Nephron progenitor cell (in vitro differentiated cells): ENCODE measurements around the gene CCDC183.
"Not testable (repeated sequence)": the region's sequence is repeated elsewhere in the genome, so short reads cannot be mapped to it uniquely, and the experiment has no call there.

Experiments
- DNase-seq: peaks from one replicate; pipeline ENCODE4 v3.0.0; 2021
- H3K27ac Mint-ChIP-seq: 2 replicates; pipeline ENCODE4 v1.8.0; 2021; ENCODE audit warnings: mild to moderate bottlenecking, moderate library complexity, mixed read lengths
- H3K27me3 Mint-ChIP-seq: 2 replicates; pipeline ENCODE4 v1.8.0; 2021; ENCODE audit warnings: mild to moderate bottlenecking, low read depth, mixed read lengths; ENCODE audit not compliant: poor library complexity
- H3K36me3 Mint-ChIP-seq: 2 replicates; pipeline ENCODE4 v1.8.0; 2021; ENCODE audit warnings: low read depth, mixed read lengths
- H3K4me1 Mint-ChIP-seq: 2 replicates; pipeline ENCODE4 v1.8.0; 2021; ENCODE audit warnings: mixed read lengths
- H3K4me3 Mint-ChIP-seq: 2 replicates; pipeline ENCODE4 v1.8.0; 2021; ENCODE audit warnings: mild to moderate bottlenecking, moderate library complexity, mixed read lengths
- H3K9me3 Mint-ChIP-seq: 2 replicates; pipeline ENCODE4 v1.8.0; 2021; ENCODE audit warnings: mild to moderate bottlenecking, moderate library complexity, mixed read lengths
- TF ChIP-seq, protein P1 (sequence below): fragments of 200-600 bp; sonication (generic); IDR thresholded peaks from 2 replicates; pipeline ENCODE4 v1.5.0; 2021; ENCODE audit warnings: antibody characterized with exemption

Gene CCDC183

DNA sequence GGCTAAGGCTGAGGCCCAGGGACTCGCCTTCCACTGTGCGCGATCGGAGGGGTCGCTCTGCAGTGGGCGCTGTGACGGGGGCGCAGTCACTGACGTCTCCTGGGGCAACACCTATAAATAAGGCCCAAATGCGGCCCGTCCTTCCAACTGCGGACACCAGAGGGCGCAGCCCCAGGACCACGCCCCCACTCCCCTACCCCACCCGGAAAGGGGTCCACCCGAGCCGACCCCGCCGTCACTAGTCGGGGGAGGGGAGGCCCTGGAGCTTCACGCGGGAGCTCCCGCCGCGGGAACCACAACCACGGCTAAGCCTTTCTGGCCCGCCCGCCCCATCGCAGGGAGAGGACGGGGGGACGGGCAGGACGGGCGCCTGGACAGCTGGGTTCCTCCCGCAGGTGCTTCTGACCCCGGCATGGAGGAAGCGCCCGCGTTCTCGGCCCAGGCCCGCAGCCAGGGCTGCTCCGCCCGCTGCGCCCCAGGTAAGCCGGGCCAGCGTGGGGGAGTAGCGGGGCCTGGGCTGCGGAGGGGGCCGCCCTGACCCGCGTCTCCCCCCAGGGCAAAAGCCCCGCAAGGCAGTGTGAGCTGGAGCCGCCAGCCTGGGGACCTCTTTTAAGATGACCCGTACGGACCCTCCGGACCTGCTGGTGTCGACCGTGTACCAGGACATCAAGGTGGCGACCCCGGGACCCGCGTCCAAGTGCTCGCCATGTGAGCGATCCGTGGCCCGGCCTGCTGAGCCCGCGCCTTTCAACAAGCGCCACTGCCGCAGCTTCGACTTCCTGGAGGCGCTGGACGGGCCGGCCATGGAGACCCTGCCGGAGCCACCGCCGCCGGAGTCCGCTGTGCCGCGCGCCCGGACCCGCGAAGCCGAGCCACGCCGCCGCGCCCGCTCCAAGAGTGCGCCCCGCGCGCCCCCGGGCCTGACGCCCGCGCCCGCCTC is 47.9 kb downstream of the CCDC183 start:
- H3K4me3 Mint-ChIP-seq, H3K36me3 Mint-ChIP-seq, H3K27me3 Mint-ChIP-seq, H3K9me3 Mint-ChIP-seq, H3K27ac Mint-ChIP-seq: not testable (repeated sequence)
- TF ChIP-seq, protein P1, sequence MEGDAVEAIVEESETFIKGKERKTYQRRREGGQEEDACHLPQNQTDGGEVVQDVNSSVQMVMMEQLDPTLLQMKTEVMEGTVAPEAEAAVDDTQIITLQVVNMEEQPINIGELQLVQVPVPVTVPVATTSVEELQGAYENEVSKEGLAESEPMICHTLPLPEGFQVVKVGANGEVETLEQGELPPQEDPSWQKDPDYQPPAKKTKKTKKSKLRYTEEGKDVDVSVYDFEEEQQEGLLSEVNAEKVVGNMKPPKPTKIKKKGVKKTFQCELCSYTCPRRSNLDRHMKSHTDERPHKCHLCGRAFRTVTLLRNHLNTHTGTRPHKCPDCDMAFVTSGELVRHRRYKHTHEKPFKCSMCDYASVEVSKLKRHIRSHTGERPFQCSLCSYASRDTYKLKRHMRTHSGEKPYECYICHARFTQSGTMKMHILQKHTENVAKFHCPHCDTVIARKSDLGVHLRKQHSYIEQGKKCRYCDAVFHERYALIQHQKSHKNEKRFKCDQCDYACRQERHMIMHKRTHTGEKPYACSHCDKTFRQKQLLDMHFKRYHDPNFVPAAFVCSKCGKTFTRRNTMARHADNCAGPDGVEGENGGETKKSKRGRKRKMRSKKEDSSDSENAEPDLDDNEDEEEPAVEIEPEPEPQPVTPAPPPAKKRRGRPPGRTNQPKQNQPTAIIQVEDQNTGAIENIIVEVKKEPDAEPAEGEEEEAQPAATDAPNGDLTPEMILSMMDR, result peak; percentile 55
- peaks cover 33% of the 10 kb centered on the region for H3K4me1 Mint-ChIP-seq
- DNase-seq, result peak; percentile 77

DNA sequence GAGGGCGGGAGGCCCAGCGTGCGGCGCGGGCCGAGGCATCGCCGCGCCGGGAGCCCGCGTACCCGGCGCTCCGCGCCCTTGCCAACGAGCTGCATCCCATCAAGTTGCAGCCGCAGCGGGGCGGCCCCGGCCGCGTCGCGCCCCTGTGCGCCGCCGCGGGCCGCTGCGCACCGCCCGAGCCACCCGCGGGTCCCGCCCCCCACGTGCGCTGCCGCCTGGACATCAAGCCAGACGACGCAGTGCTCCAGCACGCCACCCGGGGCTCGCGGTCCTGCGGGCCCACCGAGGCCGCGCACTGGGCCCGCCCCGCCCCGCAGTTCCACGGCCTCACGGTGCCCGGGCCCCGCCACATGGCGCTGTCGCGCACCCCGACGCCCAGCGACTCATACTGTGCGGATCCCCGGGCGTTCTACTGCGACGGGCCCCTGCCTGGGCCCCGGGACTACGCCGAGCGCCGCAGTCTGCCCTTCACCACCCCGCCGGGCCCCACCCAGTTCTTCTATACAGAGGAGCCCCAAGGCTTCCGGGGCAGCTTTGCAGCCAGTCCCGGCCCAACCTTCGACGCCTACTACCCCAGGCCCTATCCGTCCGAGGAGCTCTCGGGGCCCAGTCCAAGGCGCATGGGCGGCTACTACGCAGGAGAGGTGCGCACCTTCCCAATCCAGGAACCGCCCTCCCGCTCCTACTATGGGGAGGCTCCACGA is 48.8 kb downstream of the CCDC183 start:
- Mint-ChIP-seq H3K27ac (no peak overlapping the region), H3K9me3 (no peaks in the 10 kb centered on the region), H3K4me3 (no peak overlapping the region), H3K27me3 (peaks cover 9% of the 10 kb centered on the region), H3K36me3 (no peaks in the 10 kb centered on the region), H3K4me1 (peaks cover 28% of the 10 kb centered on the region)
- TF ChIP-seq, protein P1, result no peak
- no peak for DNase-seq

DNA sequence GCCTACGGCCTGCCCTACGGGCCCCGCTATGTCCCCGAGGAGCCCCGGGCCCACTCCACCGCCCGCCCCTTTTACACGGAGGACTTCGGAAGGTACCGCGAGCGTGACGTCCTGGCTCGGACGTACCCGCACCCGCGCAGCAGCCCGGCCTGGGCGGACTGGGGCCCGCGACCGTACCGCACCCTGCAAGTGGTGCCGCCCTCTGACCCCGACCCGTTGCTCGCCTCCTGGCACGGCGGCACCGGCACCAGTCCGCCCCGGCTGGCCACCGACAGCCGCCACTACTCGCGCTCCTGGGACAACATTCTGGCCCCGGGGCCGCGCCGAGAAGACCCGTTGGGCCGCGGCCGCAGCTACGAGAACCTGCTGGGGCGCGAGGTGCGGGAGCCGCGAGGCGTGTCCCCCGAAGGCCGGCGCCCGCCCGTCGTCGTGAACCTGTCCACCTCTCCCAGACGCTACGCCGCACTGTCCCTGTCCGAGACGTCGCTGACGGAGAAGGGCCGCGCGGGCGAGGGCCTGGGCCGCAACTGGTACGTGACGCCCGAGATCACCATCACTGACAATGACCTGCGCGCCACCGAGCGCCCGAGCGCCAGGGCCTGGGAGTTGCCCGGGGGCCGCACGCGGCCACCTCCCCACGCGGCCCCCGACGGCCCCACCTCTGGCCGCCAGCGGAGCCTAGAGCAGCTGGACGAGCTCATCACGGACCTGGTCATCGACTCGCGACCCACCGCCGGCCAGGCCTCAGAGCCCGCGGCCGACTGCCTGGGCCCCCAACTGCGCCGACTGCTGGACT is 49.5 kb downstream of the CCDC183 start:
- H3K4me1 Mint-ChIP-seq, result peaks cover 26% of the 10 kb centered on the region
- no peak overlapping the region for H3K4me3 Mint-ChIP-seq
- TF ChIP-seq, protein P1, result no peak
- peaks cover 9% of the 10 kb centered on the region for H3K27me3 Mint-ChIP-seq
- H3K9me3 Mint-ChIP-seq, result no peaks in the 10 kb centered on the region
- no peak for DNase-seq
- no peak overlapping the region for H3K27ac Mint-ChIP-seq
- no peaks in the 10 kb centered on the region for H3K36me3 Mint-ChIP-seq

DNA sequence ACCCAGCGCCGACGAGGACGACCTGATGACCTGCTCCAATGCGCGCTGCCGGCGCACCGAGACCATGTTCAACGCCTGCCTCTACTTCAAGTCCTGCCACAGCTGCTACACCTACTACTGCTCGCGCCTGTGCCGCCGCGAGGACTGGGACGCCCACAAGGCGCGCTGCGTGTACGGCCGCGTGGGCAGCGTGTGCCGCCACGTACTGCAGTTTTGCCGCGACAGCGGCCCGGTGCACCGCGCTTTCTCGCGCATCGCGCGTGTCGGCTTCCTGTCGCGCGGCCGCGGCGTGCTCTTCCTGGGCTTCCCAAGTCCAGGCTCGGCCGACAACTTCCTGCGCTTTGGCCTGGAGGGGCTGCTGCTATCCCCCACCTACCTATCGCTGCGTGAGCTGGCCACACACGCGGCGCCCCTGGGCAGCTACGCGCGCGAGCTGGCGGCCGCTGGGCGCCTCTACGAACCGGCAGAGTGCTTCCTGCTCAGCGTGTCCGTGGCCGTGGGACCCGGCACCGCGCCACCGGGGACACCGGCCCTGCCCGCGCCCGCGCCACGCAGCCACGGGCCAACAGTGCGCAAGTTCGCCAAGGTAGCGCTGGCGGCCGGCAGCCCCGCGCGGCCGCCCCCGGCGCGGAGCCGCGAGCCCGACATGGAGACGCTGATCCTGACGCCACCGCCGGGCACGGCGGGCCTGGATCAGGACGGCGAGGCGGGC is 50.4 kb downstream of the CCDC183 start:
- no peaks in the 10 kb centered on the region for H3K36me3 Mint-ChIP-seq
- H3K4me1 Mint-ChIP-seq, result peaks cover 17% of the 10 kb centered on the region
- H3K27ac Mint-ChIP-seq, result no peak overlapping the region
- H3K4me3 Mint-ChIP-seq, result no peak overlapping the region
- H3K27me3 Mint-ChIP-seq, result peaks cover 9% of the 10 kb centered on the region
- no peak for DNase-seq
- TF ChIP-seq, protein P1, result no peak
- H3K9me3 Mint-ChIP-seq, result no peaks in the 10 kb centered on the region

DNA sequence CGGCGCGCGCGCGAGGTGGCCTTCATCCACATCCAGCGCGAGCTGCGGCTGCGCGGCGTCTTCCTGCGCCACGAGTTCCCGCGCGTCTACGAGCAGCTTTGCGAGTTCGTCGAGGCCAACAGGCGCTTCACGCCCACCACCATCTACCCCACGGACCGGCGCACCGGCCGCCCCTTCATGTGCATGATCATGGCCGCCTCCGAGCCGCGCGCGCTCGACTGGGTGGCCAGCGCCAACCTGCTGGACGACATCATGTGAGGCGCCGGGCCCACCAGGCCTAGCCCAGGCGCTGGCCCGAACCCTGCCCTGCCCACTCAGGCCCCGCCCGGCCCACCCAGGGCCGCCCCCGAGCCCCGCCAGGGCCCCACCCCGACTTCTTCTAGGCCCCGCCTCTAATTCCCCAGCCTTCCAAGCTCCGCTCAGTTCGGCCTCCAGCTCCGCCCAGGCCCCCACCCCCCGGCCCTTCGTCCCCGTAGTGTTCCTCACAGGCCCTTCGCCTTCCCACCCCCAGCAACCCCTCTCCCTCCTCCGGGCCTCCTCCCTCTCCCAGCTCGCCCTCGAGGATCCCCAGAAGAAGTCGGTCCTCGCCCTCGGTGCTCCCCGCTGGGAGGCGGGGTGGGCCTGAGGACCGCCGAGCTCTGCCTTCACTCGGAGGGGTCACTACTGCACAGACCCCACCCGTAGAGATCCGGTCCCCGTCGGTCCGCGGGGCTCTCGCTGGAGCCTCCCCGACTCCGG is 51.1 kb downstream of the CCDC183 start:
- peak overlapping the region; percentile 42 for H3K27ac Mint-ChIP-seq
- no peaks in the 10 kb centered on the region for H3K36me3 Mint-ChIP-seq
- peak overlapping the region; percentile 94 for H3K4me3 Mint-ChIP-seq
- peak; percentile 71 for DNase-seq
- no peaks in the 10 kb centered on the region for H3K9me3 Mint-ChIP-seq
- TF ChIP-seq, protein P1, result no peak
- H3K4me1 Mint-ChIP-seq, result peaks cover 11% of the 10 kb centered on the region
- peaks cover 9% of the 10 kb centered on the region for H3K27me3 Mint-ChIP-seq
